Renal cortex interstitium (tissue), 11 donors: ENCODE data around the gene B3GNT8. TPM values are rescaled to one million over a fixed set of nuclear protein-coding genes. Genes with fewer than 3 reads are reported as not detected.
"Not testable (repeated sequence)": the region's sequence is repeated elsewhere in the genome, so short reads cannot be mapped to it uniquely, and the experiment has no call there.

Experiments used
- DNase-seq, 11 donors: peaks; one replicate each; pipeline ENCODE4 v3.0.0-alpha.2; 2013; ENCODE audit warnings: low read depth in 9 of 11, low spot score in 4 of 11; ENCODE audit errors: extremely low read depth in 1 of 11
- polyA plus RNA-seq, 3 donors: library from polyadenylated mRNA; unstranded; fragments of 120-200 nt; gene quantifications; one replicate each; pipeline ENCODE4 v1.2.1, GENCODE V29; 2013; ENCODE audit not compliant: insufficient read length in 3 of 3

B3GNT8 gene
- polyA plus RNA-seq, 3 donors, result 2.1 to 3.9 (median 3.3) TPM

DNA sequence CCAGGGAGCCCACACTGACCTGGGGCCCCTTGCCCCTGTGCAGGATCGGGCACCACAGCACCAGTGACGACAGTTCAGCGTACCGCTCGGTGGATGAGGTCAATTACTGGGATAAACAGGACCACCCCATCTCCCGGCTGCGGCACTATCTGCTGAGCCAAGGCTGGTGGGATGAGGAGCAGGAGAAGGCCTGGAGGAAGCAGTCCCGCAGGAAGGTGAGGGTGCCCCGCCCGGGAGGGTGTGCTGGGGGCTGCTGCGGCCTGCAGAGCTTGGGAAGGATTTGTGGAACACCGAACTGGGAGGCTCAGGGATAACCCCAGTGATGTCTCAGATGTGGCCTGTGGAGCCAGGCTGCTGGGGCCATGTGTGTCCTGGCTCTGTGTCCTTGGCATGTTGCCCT lies 4.2 kb downstream of the B3GNT8 start:
- DNase-seq, result no peak

DNA sequence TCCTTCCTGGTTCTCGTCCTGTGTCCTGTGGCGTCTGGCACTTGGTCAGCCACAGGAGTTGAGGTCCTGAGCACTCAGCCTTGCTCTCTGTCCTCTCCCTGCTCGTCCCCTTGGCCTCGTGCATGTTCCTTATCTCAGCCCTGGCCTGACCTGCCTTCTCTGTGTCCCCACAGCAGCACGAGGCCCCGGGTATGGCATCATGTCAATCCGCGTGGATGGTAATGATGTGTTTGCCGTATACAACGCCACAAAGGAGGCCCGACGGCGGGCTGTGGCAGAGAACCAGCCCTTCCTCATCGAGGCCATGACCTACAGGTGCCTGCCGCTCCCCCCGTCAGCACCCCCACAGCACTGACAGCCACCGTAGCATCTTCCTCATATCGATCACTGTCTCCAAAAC lies 4.7 kb downstream of the B3GNT8 start:
- DNase-seq, result no peak

GRCh38 chr19:41421973-41422372 lies 5.2 kb downstream of the B3GNT8 start:
- DNase-seq, result no peak

GRCh38 chr19:41421314-41421713 lies 5.9 kb downstream of the B3GNT8 start:
- no peak for DNase-seq

DNA sequence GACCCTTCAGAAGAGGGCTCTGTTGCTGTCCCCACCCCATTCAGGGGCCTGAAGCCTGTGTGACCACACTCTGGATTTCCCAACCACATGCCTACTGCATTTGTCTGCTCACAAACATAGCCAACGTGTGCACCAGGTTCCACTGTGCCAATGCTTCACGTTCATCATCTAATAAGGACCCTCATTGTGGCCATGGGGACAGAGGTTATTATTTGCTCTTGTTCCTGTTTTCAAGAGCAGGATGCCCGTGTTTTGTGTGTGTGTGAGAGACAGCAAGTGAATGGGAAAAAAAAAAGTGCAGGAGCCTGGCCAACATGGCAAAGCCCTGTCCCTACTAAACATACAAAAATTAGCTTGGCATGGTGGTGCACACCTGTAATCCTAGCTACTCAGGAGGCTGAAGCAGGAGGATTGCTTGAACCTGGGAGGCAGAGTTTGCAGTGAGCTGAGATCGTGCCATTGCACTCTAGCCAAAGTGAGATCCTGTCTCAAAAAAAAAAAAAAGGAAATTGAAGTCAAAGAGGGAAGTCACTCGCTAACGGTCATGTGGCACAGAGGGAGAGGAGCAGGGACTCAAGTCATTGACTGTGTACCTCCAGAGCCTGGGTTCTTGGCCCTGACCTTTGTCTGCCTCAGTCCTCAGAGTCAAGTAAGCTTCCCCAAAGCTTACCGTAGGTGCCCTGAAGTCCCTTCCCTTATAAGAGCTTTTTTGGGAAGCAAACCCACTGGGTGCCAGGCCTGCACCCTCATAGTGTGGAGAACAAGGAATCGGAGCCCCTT lies 6.9 kb downstream of the B3GNT8 start:
- DNase-seq, result no peak

- no peak for DNase-seq
Measured at GRCh38 chr19:41416194-41416674, 10.9 kb downstream of the B3GNT8 start.

- no peak for DNase-seq
Measured at GRCh38 chr19:41415154-41415571, 12.0 kb downstream of the B3GNT8 start.

DNA sequence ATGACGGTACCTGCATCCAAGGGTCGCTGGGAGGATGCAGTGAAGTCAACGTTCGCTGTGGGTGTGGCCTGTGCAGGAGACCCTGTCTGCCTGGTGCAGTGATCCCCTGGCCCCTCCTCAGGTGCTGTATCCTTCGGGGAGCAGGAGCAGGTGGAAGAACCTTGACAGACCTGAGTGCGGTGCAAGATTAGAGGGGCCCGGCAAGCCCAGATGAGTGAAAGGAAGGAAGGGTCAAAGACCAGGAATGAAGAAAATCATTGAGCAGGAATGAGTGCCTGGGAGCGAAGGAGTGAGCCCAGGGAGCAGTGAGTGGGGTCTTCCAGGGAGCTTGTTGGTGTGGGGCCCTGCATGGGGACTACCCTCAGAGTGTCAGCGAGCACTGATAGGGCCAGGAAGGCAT lies 12.7 kb downstream of the B3GNT8 start:
- no peak for DNase-seq

DNA sequence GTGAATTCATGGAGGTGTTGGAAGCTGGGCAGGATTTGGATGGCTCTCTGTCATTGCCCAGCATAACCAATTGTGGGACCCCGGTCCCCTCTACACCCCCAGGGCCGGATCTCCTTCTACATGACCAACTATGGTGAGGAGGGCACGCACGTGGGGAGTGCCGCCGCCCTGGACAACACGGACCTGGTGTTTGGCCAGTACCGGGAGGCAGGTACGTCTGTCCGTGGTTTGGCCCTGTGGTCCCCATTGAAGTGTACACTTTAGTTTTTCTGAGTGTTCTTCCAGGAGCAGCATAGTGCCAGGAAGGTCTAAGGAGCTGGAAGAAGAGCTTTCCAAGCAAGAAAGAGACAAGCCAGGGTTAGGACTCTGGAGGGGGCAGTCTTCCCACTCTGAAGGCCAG lies 13.2 kb downstream of the B3GNT8 start:
- no peak for DNase-seq

- DNase-seq, result no peak
Measured at GRCh38 chr19:41412953-41413352, 14.2 kb downstream of the B3GNT8 start.

- DNase-seq, result no peak
Measured at GRCh38 chr19:41411968-41412265, 15.3 kb downstream of the B3GNT8 start.

DNA sequence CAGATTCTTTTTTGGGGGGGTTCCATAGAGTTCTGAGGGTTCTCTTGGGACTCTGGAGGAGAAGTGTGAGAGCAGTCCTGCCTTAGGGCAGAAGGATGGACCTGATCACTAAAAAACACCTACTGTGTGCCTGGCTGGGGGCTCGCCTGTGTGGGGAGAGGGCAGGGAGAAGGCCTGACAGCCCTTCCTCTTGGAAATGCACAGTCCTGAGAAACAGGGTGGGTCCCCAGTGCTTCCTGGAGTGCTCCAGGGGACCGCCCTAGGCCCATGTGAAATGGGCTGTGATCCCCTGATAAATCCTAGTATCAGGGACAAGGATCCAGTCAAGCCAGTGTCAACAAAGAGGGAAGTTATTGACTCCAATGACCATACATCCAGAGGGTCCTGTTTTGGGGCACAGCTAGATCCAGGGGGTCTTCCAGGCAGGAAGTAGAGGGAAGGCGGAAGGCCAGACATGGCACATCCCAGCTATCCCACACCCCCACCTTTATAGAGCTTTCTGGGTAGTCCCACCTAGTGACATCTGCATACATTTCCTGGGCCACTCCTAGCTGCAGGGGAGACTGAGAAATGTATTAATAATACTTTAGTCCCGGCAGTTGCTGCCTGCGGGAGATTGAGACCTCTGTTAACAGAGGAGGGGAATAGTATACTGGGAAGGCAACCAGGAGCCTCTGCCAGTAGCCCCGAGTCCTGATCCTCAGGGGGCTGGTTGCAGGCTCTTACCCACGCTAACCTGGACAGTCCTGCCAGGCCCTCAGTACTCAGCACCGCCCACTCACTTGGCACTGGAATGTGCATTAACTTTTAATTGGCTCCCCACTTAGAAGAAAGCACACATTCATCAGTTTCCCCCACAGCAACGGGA lies 15.8 kb downstream of the B3GNT8 start:
- DNase-seq, result no peak

DNA sequence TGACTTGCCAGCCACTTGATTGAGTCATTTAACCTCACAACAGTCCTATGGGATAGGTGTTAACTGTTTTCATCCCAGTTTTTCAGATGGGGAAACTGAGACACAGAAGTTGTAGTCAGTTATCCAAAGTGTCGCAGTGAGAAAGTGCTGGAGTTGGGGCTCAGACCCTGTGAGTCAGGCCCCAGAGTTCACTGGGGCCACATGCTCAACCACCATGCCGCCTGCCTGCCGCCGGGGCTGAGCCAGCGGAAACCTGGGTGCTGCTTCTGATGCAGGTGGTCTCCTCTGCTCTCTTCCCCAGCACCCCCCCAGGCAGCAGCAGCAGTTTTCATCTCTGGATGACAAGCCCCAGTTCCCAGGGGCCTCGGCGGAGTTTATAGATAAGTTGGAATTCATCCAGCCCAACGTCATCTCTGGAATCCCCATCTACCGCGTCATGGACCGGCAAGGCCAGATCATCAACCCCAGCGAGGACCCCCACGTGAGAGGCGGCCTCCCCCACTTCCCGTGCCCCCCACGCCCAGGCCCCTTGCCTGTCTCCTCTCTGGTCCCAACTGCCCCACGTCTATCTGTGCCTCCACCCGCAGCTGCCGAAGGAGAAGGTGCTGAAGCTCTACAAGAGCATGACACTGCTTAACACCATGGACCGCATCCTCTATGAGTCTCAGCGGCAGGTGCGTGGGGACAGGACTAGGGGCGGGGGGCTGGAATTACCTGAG lies 16.7 kb downstream of the B3GNT8 start:
- DNase-seq, result no peak

- DNase-seq, result no peak
Measured at GRCh38 chr19:41409288-41409687, 17.9 kb downstream of the B3GNT8 start.

GRCh38 chr19:41408846-41409245 lies 18.3 kb downstream of the B3GNT8 start:
- DNase-seq, result not testable (repeated sequence)

DNA sequence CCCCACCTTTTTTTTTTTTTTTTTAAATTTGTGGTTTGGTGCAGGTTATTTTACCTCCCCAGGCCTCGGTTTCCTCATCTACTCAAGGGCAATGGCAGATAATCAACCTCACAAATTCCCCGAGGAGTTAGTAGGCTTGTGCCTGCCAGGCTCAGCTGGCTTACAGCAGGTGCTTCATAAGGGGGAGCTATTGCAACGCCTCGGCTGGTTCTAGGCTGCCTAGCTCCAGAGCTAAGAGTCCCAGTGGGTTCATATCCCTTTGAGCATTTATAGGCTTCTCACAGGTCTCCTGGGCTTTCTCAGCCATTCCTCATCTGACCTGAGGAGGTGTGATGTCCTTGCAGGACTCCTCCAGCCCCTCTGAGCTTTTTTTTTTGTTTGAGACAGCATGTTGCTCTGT lies 18.9 kb downstream of the B3GNT8 start:
- DNase-seq, result no peak

DNA sequence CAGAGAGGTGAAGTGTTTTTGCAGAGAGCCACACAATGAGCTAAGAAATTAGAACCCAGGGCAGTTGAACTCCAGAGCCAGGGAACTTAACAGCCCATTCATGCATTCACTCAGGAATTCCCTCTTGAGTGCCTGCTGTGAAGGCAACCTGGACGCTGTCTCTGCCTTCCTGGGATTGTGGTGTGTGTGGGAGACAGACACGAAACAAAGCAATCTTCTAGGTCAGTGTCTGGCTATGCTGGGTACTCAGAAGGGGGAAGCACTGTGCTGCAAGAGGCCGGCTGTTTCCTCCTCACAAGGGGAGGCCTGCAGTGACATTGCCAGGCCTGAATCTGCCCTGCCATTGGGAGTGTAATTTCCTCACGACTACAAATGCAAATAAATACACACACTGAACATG lies 19.9 kb downstream of the B3GNT8 start:
- DNase-seq, result no peak

- DNase-seq, result no peak
Measured at GRCh38 chr19:41405776-41406175, 21.4 kb downstream of the B3GNT8 start.

DNA sequence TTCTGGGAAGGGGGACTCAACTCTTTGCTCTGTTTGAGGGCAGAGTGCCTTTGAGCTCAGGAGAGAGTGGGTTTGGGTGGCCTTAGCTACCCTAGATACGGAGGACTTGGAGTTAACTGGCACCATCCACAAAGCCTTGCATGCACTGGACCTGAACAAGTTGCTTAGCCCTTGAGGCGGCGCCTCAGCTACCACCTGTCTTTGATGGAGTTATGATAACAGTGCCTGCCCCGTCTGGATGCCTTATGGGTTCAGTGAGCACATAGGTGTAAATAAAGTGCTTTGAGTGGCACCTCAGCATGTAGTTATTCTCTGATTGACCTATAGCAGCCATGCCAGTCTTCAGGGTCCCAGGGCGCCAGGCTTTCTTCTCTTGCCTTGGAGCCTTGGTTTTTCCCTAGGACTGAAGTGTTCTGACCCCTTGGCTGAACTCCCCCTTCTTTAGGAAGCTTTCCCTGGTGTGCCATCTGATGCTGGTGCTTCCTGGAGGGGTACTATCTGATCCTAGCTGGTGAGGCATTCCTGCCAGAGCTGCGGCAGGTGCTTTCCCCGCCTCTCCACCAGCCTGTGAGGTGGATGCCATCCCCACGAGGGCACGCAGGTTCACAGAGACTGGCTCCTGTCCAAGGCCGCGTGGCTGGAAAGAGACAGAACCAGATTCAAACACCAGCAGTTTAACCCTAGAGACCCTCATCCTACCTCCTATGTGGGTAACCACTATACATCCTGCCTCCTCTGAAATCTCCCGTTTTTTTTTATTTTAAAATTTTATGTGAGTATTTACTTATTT lies 23.8 kb downstream of the B3GNT8 start:
- no peak for DNase-seq
